ENCODE results near the gene CCBE1.

DNA sequence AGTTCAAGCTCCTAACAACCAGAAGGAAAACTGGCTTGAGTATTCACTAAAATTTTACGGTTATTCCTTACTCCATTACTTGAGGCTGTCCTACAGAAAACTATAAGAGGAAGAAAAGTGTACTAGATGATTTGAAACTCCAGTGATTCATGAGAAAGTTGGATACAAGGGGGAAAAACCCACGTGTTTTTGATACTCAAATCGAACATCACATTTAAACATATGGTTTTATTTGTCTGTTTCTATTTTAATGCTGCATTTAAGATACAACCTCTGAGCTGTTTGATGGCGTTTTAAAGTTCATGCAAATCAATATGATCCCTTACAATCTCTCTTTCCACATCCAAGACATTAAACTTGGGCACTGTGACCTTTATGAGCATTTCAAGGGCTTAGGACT lies 213.1 kb downstream of the CCBE1 start:
- no peak for TF ChIP-seq POLR2A (IDR thresholded peaks at IDR 0.05)
- TF ChIP-seq, protein P1, sequence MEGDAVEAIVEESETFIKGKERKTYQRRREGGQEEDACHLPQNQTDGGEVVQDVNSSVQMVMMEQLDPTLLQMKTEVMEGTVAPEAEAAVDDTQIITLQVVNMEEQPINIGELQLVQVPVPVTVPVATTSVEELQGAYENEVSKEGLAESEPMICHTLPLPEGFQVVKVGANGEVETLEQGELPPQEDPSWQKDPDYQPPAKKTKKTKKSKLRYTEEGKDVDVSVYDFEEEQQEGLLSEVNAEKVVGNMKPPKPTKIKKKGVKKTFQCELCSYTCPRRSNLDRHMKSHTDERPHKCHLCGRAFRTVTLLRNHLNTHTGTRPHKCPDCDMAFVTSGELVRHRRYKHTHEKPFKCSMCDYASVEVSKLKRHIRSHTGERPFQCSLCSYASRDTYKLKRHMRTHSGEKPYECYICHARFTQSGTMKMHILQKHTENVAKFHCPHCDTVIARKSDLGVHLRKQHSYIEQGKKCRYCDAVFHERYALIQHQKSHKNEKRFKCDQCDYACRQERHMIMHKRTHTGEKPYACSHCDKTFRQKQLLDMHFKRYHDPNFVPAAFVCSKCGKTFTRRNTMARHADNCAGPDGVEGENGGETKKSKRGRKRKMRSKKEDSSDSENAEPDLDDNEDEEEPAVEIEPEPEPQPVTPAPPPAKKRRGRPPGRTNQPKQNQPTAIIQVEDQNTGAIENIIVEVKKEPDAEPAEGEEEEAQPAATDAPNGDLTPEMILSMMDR (IDR thresholded peaks at IDR 0.05): no peak

Measured in adrenal gland (tissue), 5 donors.